ENCODE measurements around the gene AGAP1. TPM values are rescaled to one million over a fixed set of nuclear protein-coding genes. Genes with fewer than 3 reads are reported as not detected.

Gene AGAP1
- total RNA-seq, 1 donor from 2014 or later: 43.8 TPM

- peaks cover 24% of the 10 kb centered on the region for H3K36me3 Mint-ChIP-seq (ENCODE audit: unreplicated experiment)
- no peaks in the 10 kb centered on the region for H3K27me3 Mint-ChIP-seq (ENCODE audit: unreplicated experiment)
- H3K27ac Mint-ChIP-seq (ENCODE audit: unreplicated experiment): no peak overlapping the region
- DNase-seq (ENCODE audit: extremely low spot score, unreplicated experiment): no peak
- H3K9me3 Mint-ChIP-seq (ENCODE audit: unreplicated experiment): no peaks in the 10 kb centered on the region
- H3K4me1 Mint-ChIP-seq (ENCODE audit: unreplicated experiment): no peaks in the 10 kb centered on the region
- TF ChIP-seq CTCF (IDR thresholded peaks at IDR 0.05): no peak
- H3K4me3 Mint-ChIP-seq (ENCODE audit: unreplicated experiment): no peak overlapping the region
Measured at GRCh38 chr2:236044191-236044590, 550.3 kb downstream of the AGAP1 start.

GRCh38 chr2:236045251-236046235, 551.7 kb downstream of the AGAP1 start:
- no peak for TF ChIP-seq CTCF (IDR thresholded peaks at IDR 0.05)
- DNase-seq (ENCODE audit: extremely low spot score, unreplicated experiment): no peak
- peaks cover 30% of the 10 kb centered on the region for H3K36me3 Mint-ChIP-seq (ENCODE audit: unreplicated experiment)
- H3K4me1 Mint-ChIP-seq (ENCODE audit: unreplicated experiment): no peaks in the 10 kb centered on the region
- no peaks in the 10 kb centered on the region for H3K27me3 Mint-ChIP-seq (ENCODE audit: unreplicated experiment)
- no peak overlapping the region for H3K27ac Mint-ChIP-seq (ENCODE audit: unreplicated experiment)
- H3K9me3 Mint-ChIP-seq (ENCODE audit: unreplicated experiment): no peaks in the 10 kb centered on the region
- no peak overlapping the region for H3K4me3 Mint-ChIP-seq (ENCODE audit: unreplicated experiment)

- no peak for TF ChIP-seq CTCF (IDR thresholded peaks at IDR 0.05)
- H3K27me3 Mint-ChIP-seq (ENCODE audit: unreplicated experiment): no peaks in the 10 kb centered on the region
- H3K36me3 Mint-ChIP-seq (ENCODE audit: unreplicated experiment): peaks cover 21% of the 10 kb centered on the region
- no peak overlapping the region for H3K4me3 Mint-ChIP-seq (ENCODE audit: unreplicated experiment)
- no peaks in the 10 kb centered on the region for H3K4me1 Mint-ChIP-seq (ENCODE audit: unreplicated experiment)
- no peaks in the 10 kb centered on the region for H3K9me3 Mint-ChIP-seq (ENCODE audit: unreplicated experiment)
- H3K27ac Mint-ChIP-seq (ENCODE audit: unreplicated experiment): no peak overlapping the region
- no peak for DNase-seq (ENCODE audit: extremely low spot score, unreplicated experiment)
Measured at GRCh38 chr2:236046715-236047114, 552.9 kb downstream of the AGAP1 start.

- Mint-ChIP-seq H3K4me3 (ENCODE audit: unreplicated experiment) (no peak overlapping the region), H3K27me3 (ENCODE audit: unreplicated experiment) (no peaks in the 10 kb centered on the region), H3K36me3 (ENCODE audit: unreplicated experiment) (peaks cover 18% of the 10 kb centered on the region), H3K9me3 (ENCODE audit: unreplicated experiment) (no peaks in the 10 kb centered on the region), H3K27ac (ENCODE audit: unreplicated experiment) (no peak overlapping the region), H3K4me1 (ENCODE audit: unreplicated experiment) (no peaks in the 10 kb centered on the region)
- no peak for TF ChIP-seq CTCF (IDR thresholded peaks at IDR 0.05)
- no peak for DNase-seq (ENCODE audit: extremely low spot score, unreplicated experiment)
Measured at GRCh38 chr2:236047176-236047575, 553.3 kb downstream of the AGAP1 start.

GRCh38 chr2:236047886-236048540, 554.2 kb downstream of the AGAP1 start:
- no peaks in the 10 kb centered on the region for H3K27me3 Mint-ChIP-seq (ENCODE audit: unreplicated experiment)

More at GRCh38 chr2:236047886-236048540, 554.2 kb downstream of the AGAP1 start:
- no peaks in the 10 kb centered on the region for H3K4me1 Mint-ChIP-seq (ENCODE audit: unreplicated experiment)
- no peak overlapping the region for H3K27ac Mint-ChIP-seq (ENCODE audit: unreplicated experiment)
- no peaks in the 10 kb centered on the region for H3K9me3 Mint-ChIP-seq (ENCODE audit: unreplicated experiment)
- H3K4me3 Mint-ChIP-seq (ENCODE audit: unreplicated experiment): no peak overlapping the region
- peaks cover 24% of the 10 kb centered on the region for H3K36me3 Mint-ChIP-seq (ENCODE audit: unreplicated experiment)
- DNase-seq (ENCODE audit: extremely low spot score, unreplicated experiment): no peak
- TF ChIP-seq CTCF (IDR thresholded peaks at IDR 0.05): no peak

Data from osteocyte (in vitro differentiated cells).